ENCODE results near the gene SBK3.

GRCh38 chr19:55546822-55547614 lies 1.7 kb upstream of the SBK3 start:
- TF ChIP-seq CTCF (conservative IDR thresholded peaks at IDR 0.05 in 1 of 2, IDR thresholded peaks at IDR 0.05 in 1 of 2; ENCODE audit: extremely low read depth in 1 of 2, insufficient read depth in 1 of 2, low read depth in 1 of 2, low read length in 2 of 2) = no peak
- no peak for TF ChIP-seq EZH2 (IDR thresholded peaks at IDR 0.05; ENCODE audit: borderline replicate concordance, low read length)

All from mammary epithelial cell (primary cell).